ENCODE results near the gene OSBPL9. TPM values are rescaled to one million over a fixed set of nuclear protein-coding genes. Genes with fewer than 3 reads are reported as not detected.

Gene OSBPL9
- total and polyA plus RNA-seq, 9 of the 15 experiments (the other 6 are each of a cell fraction or from before 2014, with no cell fraction given) = 43.9 to 217 (median 170) TPM

GRCh38 chr1:51829058-51829457 is 212.2 kb downstream of the OSBPL9 start:
- H3K4me3 ChIP-seq = no peak overlapping the region
- intact Hi-C loops (cut with micrococcal nuclease) = loop anchor here (10.0 kb wide), 1 partner anchor 176 kb away; no protein-coding TSS in a partner anchor
- no TSS peak for BruUV-seq (replicated peaks)
- no peaks in the 10 kb centered on the region for H3K27me3 ChIP-seq (ENCODE audit: control insufficient read depth in 2 of 2, insufficient read depth in 2 of 2, low read length in 2 of 2)
- H3K4me2 ChIP-seq (ENCODE audit: insufficient read depth, low read length) = no peak overlapping the region
- 86% methylated on average over 2 of the region's 2 CpGs for WGBS (ENCODE audit: insufficient coverage, low coverage, missing lambda C conversion rate)
- ChIA-PET POLR2A (no interaction called here), CTCF (ENCODE audit: low intra/inter-chr PET ratio) (no interaction called here)
- H2AFZ ChIP-seq (ENCODE audit: low read depth, low read length) = no peak overlapping the region
- H3K27ac ChIP-seq (ENCODE audit: extremely low read depth, low read depth, low read length) = no peak overlapping the region
- FAIRE-seq (no peak), ATAC-seq (no peak), DNase-seq (ENCODE audit: extremely low read depth in 1 of 4, low spot score in 3 of 4) (no peak)
- H3K4me1 ChIP-seq (replicated peaks in 1 of 2; ENCODE audit: control insufficient read depth in 2 of 2, insufficient read depth in 2 of 2, low read length in 2 of 2) = no peaks in the 10 kb centered on the region
- no peak overlapping the region for H3K9ac ChIP-seq (ENCODE audit: insufficient read depth in 1 of 2, low read depth in 2 of 2, low read length in 2 of 2)
- no peaks in the 10 kb centered on the region for H3K79me2 ChIP-seq (ENCODE audit: control insufficient read depth, insufficient read depth, low read length)
- H4K20me1 ChIP-seq (replicated peaks; ENCODE audit: control insufficient read depth, insufficient read depth, low read length) = no peaks in the 10 kb centered on the region
- in situ Hi-C loops (cut with MboI) = no loop called here
- H3K9me1 ChIP-seq (ENCODE audit: control insufficient read depth, insufficient read depth, low read length) = no peaks in the 10 kb centered on the region
- peaks cover 81% of the 10 kb centered on the region for H3K36me3 ChIP-seq (ENCODE audit: control insufficient read depth, insufficient read depth, low read length)
- no peaks in the 10 kb centered on the region for H3K9me3 ChIP-seq (replicated peaks; ENCODE audit: control insufficient read depth, insufficient read depth, low read depth, low read length)
- TF ChIP-seq FOXJ2 (tag; IDR thresholded peaks at IDR 0.05) (no peak), ZBTB9 (CRISPR knock-in tag; IDR thresholded peaks at IDR 0.05) (no peak), SRSF1 (IDR thresholded peaks at IDR 0.05; ENCODE audit: low read depth, low read length) (no peak), NR2C1 (IDR thresholded peaks at IDR 0.05) (no peak), NR2C1 (tag; IDR thresholded peaks at IDR 0.05) (no peak), POU5F1 (IDR thresholded peaks at IDR 0.05; ENCODE audit: borderline replicate concordance, low read depth, low read length, partially characterized antibody) (no peak), ZFPM2 (CRISPR knock-in tag; IDR thresholded peaks at IDR 0.05) (no peak), CREBBP (IDR thresholded peaks at IDR 0.05; ENCODE audit: low read depth, low read length) (no peak), ZNF431 (CRISPR knock-in tag; IDR thresholded peaks at IDR 0.05) (no peak), ZNF41 (CRISPR knock-in tag; conservative IDR thresholded peaks at IDR 0.05) (no peak), ZNF592 (IDR thresholded peaks at IDR 0.05) (no peak), RBBP5 (IDR thresholded peaks at IDR 0.05; ENCODE audit: borderline replicate concordance, insufficient read depth, low read length, poor library complexity, severe bottlenecking) (no peak), GTF2A2 (tag; IDR thresholded peaks at IDR 0.05) (no peak), KHSRP (IDR thresholded peaks at IDR 0.05) (no peak)
